ENCODE data around the gene CR1L. TPM values are rescaled to one million over a fixed set of nuclear protein-coding genes. Genes with fewer than 3 reads are reported as not detected.
"Not testable (repeated sequence)": the region's sequence is repeated elsewhere in the genome, so short reads cannot be mapped to it uniquely, and the experiment has no call there.

Gene CR1L
- total RNA-seq (2014; rRNA removed; shearing (Covaris generic); ENCODE audit: low replicate concordance): not detected in 2 replicates

- peak; percentile 76 for DNase-seq (ENCODE audit: low read depth)
- in situ Hi-C loops (cut with HindIII; ENCODE audit: low pct_unique_long_range_greater_than_20kb, low sequenced_read_pairs): no loop called here
These were observed at the start of gene CR1L for GRCh38 chr1:207644852-207645634. Gene CR1L, plus strand, starts transcription at chr1:207645133. Its CDS starts 101 bp downstream, at chr1:207645234.

- in situ Hi-C loops (cut with HindIII; ENCODE audit: low pct_unique_long_range_greater_than_20kb, low sequenced_read_pairs): no loop called here
- DNase-seq (ENCODE audit: low read depth): peak; percentile 4
These were observed 41.2 kb upstream of the CR1L start for GRCh38 chr1:207603777-207604176.

- in situ Hi-C loops (cut with HindIII; ENCODE audit: low pct_unique_long_range_greater_than_20kb, low sequenced_read_pairs): no loop called here
- DNase-seq (ENCODE audit: low read depth): no peak
These were observed 39.2 kb upstream of the CR1L start for GRCh38 chr1:207605444-207606361.

GRCh38 chr1:207606362-207606755 is 38.6 kb upstream of the CR1L start:
- in situ Hi-C loops (cut with HindIII; ENCODE audit: low pct_unique_long_range_greater_than_20kb, low sequenced_read_pairs): no loop called here
- DNase-seq (ENCODE audit: low read depth): no peak

GRCh38 chr1:207612762-207613161 is 32.2 kb upstream of the CR1L start:
- in situ Hi-C loops (cut with HindIII; ENCODE audit: low pct_unique_long_range_greater_than_20kb, low sequenced_read_pairs): no loop called here
- no peak for DNase-seq (ENCODE audit: low read depth)

- DNase-seq (ENCODE audit: low read depth): peak; percentile 50
- in situ Hi-C loops (cut with HindIII; ENCODE audit: low pct_unique_long_range_greater_than_20kb, low sequenced_read_pairs): no loop called here
These were observed 24.9 kb upstream of the CR1L start for GRCh38 chr1:207619871-207620542.

GRCh38 chr1:207620543-207620893 is 24.4 kb upstream of the CR1L start:
- in situ Hi-C loops (cut with HindIII; ENCODE audit: low pct_unique_long_range_greater_than_20kb, low sequenced_read_pairs): no loop called here
- no peak for DNase-seq (ENCODE audit: low read depth)

- in situ Hi-C loops (cut with HindIII; ENCODE audit: low pct_unique_long_range_greater_than_20kb, low sequenced_read_pairs); DNase-seq (ENCODE audit: low read depth): not testable (repeated sequence)
These were observed 19.3 kb upstream of the CR1L start for GRCh38 chr1:207625504-207626071.

GRCh38 chr1:207626972-207627337 is 18.0 kb upstream of the CR1L start:
- DNase-seq (ENCODE audit: low read depth): no peak
- in situ Hi-C loops (cut with HindIII; ENCODE audit: low pct_unique_long_range_greater_than_20kb, low sequenced_read_pairs): no loop called here

GRCh38 chr1:207627496-207627895 is 17.4 kb upstream of the CR1L start:
- no peak for DNase-seq (ENCODE audit: low read depth)

GRCh38 chr1:207628776-207629175 is 16.2 kb upstream of the CR1L start:
- DNase-seq (ENCODE audit: low read depth): no peak
- in situ Hi-C loops (cut with HindIII; ENCODE audit: low pct_unique_long_range_greater_than_20kb, low sequenced_read_pairs): no loop called here

More at GRCh38 chr1:207627496-207627895, 17.4 kb upstream of the CR1L start:
- in situ Hi-C loops (cut with HindIII; ENCODE audit: low pct_unique_long_range_greater_than_20kb, low sequenced_read_pairs): no loop called here

GRCh38 chr1:207631137-207631536 is 13.8 kb upstream of the CR1L start:
- DNase-seq (ENCODE audit: low read depth): no peak
- in situ Hi-C loops (cut with HindIII; ENCODE audit: low pct_unique_long_range_greater_than_20kb, low sequenced_read_pairs): no loop called here

- in situ Hi-C loops (cut with HindIII; ENCODE audit: low pct_unique_long_range_greater_than_20kb, low sequenced_read_pairs): no loop called here
These were observed 11.7 kb upstream of the CR1L start for GRCh38 chr1:207633226-207633625.

GRCh38 chr1:207633699-207634289 is 11.1 kb upstream of the CR1L start:
- DNase-seq (ENCODE audit: low read depth); in situ Hi-C loops (cut with HindIII; ENCODE audit: low pct_unique_long_range_greater_than_20kb, low sequenced_read_pairs): not testable (repeated sequence)

More at GRCh38 chr1:207633226-207633625, 11.7 kb upstream of the CR1L start:
- no peak for DNase-seq (ENCODE audit: low read depth)

- DNase-seq (ENCODE audit: low read depth); in situ Hi-C loops (cut with HindIII; ENCODE audit: low pct_unique_long_range_greater_than_20kb, low sequenced_read_pairs): not testable (repeated sequence)
These were observed 10.6 kb upstream of the CR1L start for GRCh38 chr1:207634293-207634692.

- DNase-seq (ENCODE audit: low read depth); in situ Hi-C loops (cut with HindIII; ENCODE audit: low pct_unique_long_range_greater_than_20kb, low sequenced_read_pairs): not testable (repeated sequence)
These were observed 9.3 kb upstream of the CR1L start for GRCh38 chr1:207635569-207636186.

GRCh38 chr1:207638487-207639145 is 6.3 kb upstream of the CR1L start:
- in situ Hi-C loops (cut with HindIII; ENCODE audit: low pct_unique_long_range_greater_than_20kb, low sequenced_read_pairs); DNase-seq (ENCODE audit: low read depth): not testable (repeated sequence)

All from Caki2 (cell line).